ENCODE data around the gene FAM228A. TPM values are rescaled to one million over a fixed set of nuclear protein-coding genes. Genes with fewer than 3 reads are reported as not detected.

Gene FAM228A
- total RNA-seq, 5 donors from 2014 or later (not counting 1 experiment from before 2014, with no cell fraction given): 0.20 to 0.70 (median 0.40) TPM; not detected in 1

GRCh38 chr2:24238158-24238557, 63.3 kb downstream of the FAM228A start:
- no peaks in the 10 kb centered on the region for H3K4me1 Mint-ChIP-seq
- CTCF ChIA-PET: no interaction called here

DNA sequence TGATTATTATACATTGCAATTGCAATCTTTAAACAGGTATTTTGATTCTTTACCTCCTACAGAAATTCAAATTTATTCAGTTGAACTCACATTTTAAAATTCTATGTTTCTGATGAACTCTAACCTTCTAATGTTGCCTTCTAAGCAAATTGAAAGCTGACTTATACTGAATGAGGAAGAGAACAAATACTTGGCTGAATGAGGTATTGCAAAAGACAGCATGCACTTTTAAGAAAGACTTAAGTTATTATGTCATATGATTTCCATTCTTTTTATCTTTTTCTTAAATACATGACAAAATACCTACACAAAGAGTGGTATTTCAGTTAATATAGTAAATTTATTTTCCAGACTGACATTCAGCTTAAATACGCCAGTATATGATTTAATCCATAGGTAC, 64.7 kb downstream of the FAM228A start:
- POLR2A ChIA-PET: no interaction called here
- H3K4me3 Mint-ChIP-seq: no peak overlapping the region
- H3K27me3 Mint-ChIP-seq: no peaks in the 10 kb centered on the region
- CTCF ChIA-PET: no interaction called here
- ATAC-seq (replicated peaks in 1 of 4) (no peak), DNase-seq (no peak)
- peaks cover 0 to 35% of the 10 kb centered on the region in 2 donors for H3K36me3 ChIP-seq (ENCODE audit: control insufficient read depth in 2 of 2, extremely low read depth in 1 of 2, insufficient read depth in 1 of 2, low read length in 1 of 2)
- H3K9me3 ChIP-seq: no peaks in the 10 kb centered on the region
- H3K9me3 Mint-ChIP-seq: no peaks in the 10 kb centered on the region
- H3K4me1 ChIP-seq (ENCODE audit: control insufficient read depth in 1 of 2, extremely low read depth in 1 of 2, insufficient read depth in 2 of 2, low read length in 2 of 2): no peaks in the 10 kb centered on the region
- WGBS (ENCODE audit: insufficient coverage): no CpG with 5 or more reads among the region's 1 CpG
- no peaks in the 10 kb centered on the region for H3K4me1 Mint-ChIP-seq
- H3K27me3 ChIP-seq (replicated peaks in 1 of 2; ENCODE audit: control insufficient read depth in 2 of 2, extremely low read depth in 1 of 2, insufficient read depth in 2 of 2, low read length in 1 of 2): no peaks in the 10 kb centered on the region
- no peak overlapping the region for H3K4me3 ChIP-seq (ENCODE audit: control insufficient read depth in 1 of 2, extremely low read depth in 1 of 2, low read length in 1 of 2)
- H3K27ac ChIP-seq (ENCODE audit: low read length): no peak overlapping the region
- H3K36me3 Mint-ChIP-seq: peaks cover 41% of the 10 kb centered on the region
- H3K27ac Mint-ChIP-seq: no peak overlapping the region

More at GRCh38 chr2:24238158-24238557, 63.3 kb downstream of the FAM228A start:
- no CpG with 5 or more reads among the region's 2 CpGs for WGBS (ENCODE audit: insufficient coverage)
- ATAC-seq (replicated peaks in 1 of 4): no peak
- POLR2A ChIA-PET: no interaction called here
- DNase-seq: no peak
- H3K27ac Mint-ChIP-seq: no peak overlapping the region
- no peaks in the 10 kb centered on the region for H3K27me3 ChIP-seq (replicated peaks in 1 of 2; ENCODE audit: control insufficient read depth in 2 of 2, extremely low read depth in 1 of 2, insufficient read depth in 2 of 2, low read length in 1 of 2)
- H3K9me3 ChIP-seq: no peaks in the 10 kb centered on the region
- peaks cover 42% of the 10 kb centered on the region for H3K36me3 Mint-ChIP-seq
- no peaks in the 10 kb centered on the region for H3K9me3 Mint-ChIP-seq
- H3K27me3 Mint-ChIP-seq: no peaks in the 10 kb centered on the region
- no peak overlapping the region for H3K4me3 ChIP-seq (ENCODE audit: control insufficient read depth in 1 of 2, extremely low read depth in 1 of 2, low read length in 1 of 2)
- no peak overlapping the region for H3K27ac ChIP-seq (ENCODE audit: low read length)
- H3K4me1 ChIP-seq (ENCODE audit: control insufficient read depth in 1 of 2, extremely low read depth in 1 of 2, insufficient read depth in 2 of 2, low read length in 2 of 2): no peaks in the 10 kb centered on the region
- peaks cover 0 to 27% of the 10 kb centered on the region in 2 donors for H3K36me3 ChIP-seq (ENCODE audit: control insufficient read depth in 2 of 2, extremely low read depth in 1 of 2, insufficient read depth in 1 of 2, low read length in 1 of 2)
- H3K4me3 Mint-ChIP-seq: no peak overlapping the region

Other genes with a start within 250 kb of the FAM228A start
- gene ATAD2B, start 247.9 kb upstream of the FAM228A start, total RNA-seq: 10 to 100 TPM; 33.9 to 49.3 (median 40.6) TPM
- gene UBXN2A, start 234.6 kb upstream of the FAM228A start, total RNA-seq: 10 to 100 TPM; 10.1 to 14.3 (median 12.3) TPM
- gene MFSD2B, start 165.0 kb upstream of the FAM228A start, total RNA-seq: under 1 TPM in 3 of 5 donors, not detected in 2; 0.19 to 0.29 (median 0.21) TPM
- 10 to 100 TPM in 3 of 5 donors, 1 to 10 TPM in 2; 6.1 to 18.9 (median 18.2) TPM for gene WDCP, start 127.7 kb upstream of the FAM228A start, total RNA-seq
- 1 to 10 TPM; 1.2 to 1.5 (median 1.2) TPM for gene FKBP1B, start 125.3 kb upstream of the FAM228A start, total RNA-seq
- gene SF3B6, start 98.7 kb upstream of the FAM228A start, total RNA-seq: 10 to 100 TPM; 43.7 to 53.0 (median 47.0) TPM
- gene TP53I3, start 90.2 kb upstream of the FAM228A start, total RNA-seq: under 1 TPM; 0.47 to 0.68 (median 0.58) TPM
- gene PFN4, start 51.7 kb upstream of the FAM228A start, total RNA-seq: under 1 TPM in 2 of 5 donors, not detected in 3; 0.28 to 0.49 TPM
- 10 to 100 TPM; 16.4 to 24.7 (median 18.5) TPM for gene FAM228B, start 51.6 kb upstream of the FAM228A start, total RNA-seq
- 100 to 1,000 TPM in 3 of 5 donors, 10 to 100 TPM in 2; 95.7 to 110 (median 101) TPM for gene ITSN2, start 185.5 kb downstream of the FAM228A start, total RNA-seq